Ramos (cell line): ENCODE measurements around the gene IFRD1.

Experiments used
- in situ Hi-C: fragments of 300-500 bp; cut with MboI; formaldehyde crosslinking; loops from one replicate; pipeline ENCODE4 v1.14.3; 2022; ENCODE audit warnings: low sequenced_read_pairs; ENCODE audit not compliant: unreplicated experiment

Gene IFRD1

DNA sequence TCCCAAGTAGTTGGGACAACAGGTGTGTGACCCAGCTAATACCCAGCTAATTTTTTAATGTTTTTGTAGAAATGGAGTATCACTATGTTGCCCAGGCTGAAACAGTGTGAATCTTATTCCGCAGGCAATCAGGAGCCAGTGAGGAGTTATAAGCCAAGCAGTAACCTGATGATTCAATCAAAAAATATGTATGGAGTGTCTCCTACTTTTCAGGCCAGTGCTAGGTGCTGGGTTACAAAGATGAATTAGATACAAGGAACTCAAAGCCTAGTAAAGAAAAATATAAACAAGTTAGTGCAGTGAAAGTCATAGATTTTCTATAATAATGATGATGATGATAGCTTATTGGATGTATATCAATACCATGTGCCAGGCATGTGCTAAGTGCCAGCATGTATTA, 13.2 kb upstream of the IFRD1 start:
- in situ Hi-C loops = no loop called here

DNA sequence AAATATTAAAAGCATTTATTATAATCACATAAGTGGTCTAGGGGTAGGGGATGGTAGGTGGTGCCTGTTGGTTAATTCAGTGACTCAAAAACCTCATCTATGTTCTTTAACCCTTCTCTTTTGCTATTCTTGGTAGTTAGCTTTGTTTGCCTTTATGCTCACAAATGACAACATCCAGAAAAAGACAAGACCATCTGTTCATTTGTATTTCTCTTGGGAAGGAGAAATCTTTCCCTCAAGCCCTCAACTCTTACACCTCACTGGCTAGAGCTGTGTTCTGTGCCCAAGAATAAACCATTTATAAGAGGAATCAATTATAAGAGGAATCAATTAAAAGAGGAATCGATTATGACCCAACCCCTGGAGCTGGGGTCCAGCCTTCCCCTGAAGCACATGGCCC, 10.8 kb upstream of the IFRD1 start:
- in situ Hi-C loops = no loop called here

DNA sequence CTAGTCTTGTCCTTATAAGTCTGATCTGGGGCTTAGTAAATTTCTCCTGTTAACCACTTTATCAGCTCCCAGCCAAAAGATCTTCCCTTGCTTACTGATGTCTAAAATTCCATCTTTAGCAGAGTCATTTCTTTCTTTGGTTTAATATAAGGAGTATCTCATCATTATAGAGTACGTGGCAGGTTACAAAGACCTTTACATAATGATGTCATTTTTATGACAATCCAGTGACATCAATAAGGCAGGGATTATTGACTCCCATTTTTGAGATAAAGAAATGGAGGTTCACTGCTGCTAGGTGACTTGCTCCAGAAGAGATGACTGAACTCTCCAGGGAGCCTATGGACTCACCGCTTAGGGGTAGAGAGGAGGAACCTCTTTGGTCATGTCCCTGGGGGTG, 8.1 kb upstream of the IFRD1 start:
- in situ Hi-C loops = no loop called here

DNA sequence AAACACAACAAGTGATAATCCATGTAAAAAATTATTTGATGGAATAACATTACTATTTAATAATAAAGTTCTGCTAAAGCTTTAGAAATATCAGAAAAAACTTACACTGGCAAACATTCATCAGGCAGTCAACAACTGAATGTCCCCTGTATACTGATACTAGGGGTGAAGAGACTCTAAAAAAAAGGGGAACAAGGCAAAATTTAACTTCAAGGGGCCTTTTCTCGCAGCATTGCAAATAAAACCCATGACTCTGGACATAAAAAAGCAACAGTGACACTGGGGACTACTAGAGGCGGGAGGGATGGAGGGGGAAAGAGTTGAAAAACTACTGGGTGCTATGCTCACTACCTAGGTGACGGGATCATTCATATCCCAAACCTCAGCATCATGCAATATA, 5.8 kb upstream of the IFRD1 start:
- in situ Hi-C loops = no loop called here

DNA sequence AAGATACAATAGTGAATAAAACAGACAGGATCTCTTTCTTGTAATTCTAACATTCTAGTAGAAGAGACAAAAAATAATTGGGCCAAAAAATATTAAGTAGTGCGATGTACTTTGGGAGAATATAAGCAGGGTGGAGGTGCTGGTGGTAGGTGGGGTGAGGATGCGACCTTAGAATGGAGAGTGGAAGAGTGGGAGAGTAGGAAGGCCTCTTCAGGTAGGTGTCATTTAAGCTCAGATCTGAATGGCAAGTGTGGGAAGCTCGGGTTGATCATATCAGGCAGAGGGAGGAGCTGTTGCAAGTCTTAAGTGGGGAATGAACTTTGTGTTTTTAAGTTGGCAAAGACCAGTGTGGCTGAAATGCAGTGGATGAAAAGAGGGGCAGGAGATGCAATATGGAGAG, 3.8 kb upstream of the IFRD1 start:
- in situ Hi-C loops = no loop called here

DNA sequence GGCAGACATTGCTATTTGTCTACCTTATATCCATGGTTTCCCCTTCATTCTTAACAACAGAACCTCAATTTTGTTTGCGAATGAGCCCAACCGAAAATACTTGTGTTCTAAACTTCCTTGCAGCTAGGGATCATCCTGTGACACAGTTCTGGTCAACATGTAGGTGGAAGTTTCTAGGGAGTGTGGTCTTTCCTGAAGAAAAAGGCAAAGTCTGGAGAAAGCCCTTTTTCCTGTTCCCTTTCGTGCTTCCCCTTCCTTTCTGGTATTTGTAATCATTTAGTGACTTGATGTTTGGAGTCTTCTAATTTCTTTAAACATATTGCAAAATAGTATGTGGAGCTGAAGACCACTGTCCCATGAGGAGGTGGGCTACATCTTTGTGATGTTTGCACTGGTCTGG, 2.9 kb upstream of the IFRD1 start:
- in situ Hi-C loops = no loop called here

DNA sequence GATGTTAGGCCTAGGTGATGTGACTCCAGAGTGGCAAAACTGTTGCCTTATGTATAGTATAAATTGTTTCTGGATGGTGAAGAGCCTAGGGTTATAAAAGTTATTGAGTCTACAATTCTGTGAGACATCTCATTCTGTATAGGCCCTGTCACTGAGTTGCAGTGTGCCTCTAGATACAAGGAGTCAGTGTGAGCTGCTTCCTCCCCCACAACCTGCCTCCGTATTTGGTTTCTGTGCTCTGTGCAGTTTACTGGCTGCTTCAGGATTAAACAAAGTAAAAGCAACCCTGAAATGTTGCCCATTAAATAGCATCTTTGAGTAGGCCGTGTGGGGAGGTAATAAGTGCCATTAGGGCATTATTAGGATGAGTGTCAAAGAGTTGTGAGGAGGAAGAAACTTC, 1.9 kb upstream of the IFRD1 start:
- in situ Hi-C loops = no loop called here

DNA sequence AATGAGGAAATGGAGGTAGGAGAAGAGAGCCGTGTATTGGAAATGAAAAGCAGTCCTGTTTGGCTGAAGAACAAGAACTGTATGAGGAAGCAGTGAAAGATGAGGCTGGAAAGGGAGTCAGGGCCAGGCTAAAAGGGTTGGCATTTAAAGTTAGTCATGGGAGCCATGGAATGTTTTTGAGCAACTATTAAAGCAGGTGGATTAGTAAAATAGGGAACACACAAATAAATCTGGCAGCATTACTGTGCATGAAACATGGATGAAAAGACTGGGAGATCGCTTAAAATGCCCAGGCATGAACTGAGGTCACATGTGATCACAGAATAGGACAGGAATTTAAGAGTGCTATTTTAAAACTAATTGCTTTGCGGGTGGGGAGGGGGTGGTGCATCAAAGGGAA, 1.4 kb upstream of the IFRD1 start:
- in situ Hi-C loops = no loop called here

DNA sequence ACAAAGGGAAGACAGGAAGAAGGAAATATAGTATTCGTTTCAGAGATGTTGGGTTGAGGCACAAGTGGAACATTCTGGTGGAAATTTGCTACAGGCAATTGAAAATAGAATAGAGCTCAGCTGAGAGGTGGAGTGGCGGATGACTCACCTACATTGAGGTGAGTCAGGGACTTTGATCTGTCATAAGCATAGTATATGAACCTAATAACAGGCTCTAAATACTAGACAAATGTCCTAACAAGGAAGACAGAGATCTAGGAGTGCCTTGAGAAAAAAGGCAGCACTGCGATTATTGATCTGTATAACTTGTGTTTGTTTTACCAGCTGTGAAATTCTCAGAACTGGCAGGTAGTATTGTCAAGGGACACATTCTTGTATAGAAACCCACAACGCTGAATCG, 907 bp upstream of the IFRD1 start:
- in situ Hi-C loops = no loop called here

DNA sequence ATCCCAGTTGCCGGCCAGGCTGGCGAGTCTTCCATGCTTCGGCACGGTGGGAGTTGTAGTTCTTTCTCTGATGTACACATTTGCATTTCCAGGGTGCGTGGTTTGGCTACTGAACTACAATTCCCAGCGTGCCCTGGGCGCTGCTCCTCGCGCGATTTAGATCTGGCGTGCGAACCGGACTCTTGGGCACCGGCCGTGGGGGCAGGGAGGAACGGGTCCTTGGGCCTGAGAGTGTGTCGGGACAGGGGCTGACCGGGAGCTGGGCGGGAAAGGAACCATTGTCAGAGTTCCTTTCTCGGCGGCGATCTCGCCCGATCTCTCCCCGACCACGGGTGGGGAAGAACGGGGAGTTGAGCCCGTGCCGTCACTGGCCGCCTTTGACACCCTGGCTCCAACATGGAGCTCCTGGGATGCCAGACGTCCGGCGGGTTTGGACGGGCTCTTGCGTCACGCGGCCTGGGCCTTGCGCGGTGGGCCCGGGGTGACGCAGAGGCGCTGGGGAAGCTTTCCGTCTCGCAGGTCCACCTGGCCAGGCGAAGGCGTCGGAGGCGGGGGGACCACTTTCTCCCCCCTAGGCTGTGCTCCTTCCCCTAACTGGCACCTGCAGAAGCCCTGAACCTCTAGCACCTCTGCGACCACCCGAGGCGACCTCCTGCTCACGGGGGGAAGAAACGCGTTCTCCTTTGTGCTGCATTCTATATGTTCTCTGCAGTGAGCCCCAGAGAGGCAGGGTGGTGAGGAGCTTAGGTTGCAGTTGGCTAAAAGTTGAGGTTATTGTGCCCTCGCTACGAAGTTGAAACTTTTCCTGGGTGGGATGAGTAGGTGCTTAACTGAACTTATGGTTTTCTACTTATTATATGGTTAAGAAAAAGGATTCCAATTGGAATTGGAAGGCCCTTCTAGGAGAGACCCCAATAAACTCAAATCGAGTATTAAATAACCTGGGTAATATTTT, 824 bp downstream of the IFRD1 start:
- in situ Hi-C loops = loop anchor here (10.0 kb wide), 1 partner anchor 246 kb away; the partner anchor contains the start of genes DOCK4 and ZNF277

DNA sequence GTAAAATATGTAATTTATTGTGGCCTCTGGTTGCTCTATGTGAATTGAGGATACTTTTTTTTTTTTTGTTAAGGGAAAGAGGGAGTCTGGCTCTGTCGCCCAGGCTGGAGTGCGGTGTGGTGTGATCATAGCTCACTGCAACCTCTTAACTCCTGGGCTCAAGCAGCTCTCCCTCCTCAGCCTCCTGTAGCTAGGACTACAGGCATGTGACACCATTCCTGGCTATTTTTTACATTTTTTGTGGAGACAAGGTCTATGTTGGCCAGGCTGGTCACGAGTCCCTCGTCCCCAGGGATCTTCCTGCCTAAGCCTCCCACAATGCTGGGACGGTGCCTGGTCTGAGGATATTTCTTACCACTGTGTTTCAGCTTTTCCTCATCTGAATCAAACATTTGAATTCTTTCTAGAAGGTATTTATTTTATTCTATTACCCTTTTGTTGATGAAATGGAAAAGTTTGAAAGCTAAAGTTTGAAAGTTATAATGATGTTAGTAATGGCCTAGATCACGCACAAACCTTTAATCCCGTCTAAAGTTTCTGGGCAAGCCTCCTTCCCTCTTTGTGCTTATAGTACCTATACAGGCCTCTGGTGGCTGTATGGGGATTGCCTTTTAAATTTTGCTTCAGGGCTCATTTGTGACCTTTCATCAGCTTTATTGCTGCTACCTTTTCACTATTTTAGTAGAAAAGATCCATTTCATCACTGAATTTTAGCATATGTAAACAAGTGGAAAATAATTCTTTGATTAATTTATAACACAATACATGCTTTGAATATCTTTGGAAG, 2.0 kb downstream of the IFRD1 start:
- in situ Hi-C loops = loop anchor here (10.0 kb wide), 1 partner anchor 247 kb away; the partner anchor contains the start of genes DOCK4 and ZNF277

DNA sequence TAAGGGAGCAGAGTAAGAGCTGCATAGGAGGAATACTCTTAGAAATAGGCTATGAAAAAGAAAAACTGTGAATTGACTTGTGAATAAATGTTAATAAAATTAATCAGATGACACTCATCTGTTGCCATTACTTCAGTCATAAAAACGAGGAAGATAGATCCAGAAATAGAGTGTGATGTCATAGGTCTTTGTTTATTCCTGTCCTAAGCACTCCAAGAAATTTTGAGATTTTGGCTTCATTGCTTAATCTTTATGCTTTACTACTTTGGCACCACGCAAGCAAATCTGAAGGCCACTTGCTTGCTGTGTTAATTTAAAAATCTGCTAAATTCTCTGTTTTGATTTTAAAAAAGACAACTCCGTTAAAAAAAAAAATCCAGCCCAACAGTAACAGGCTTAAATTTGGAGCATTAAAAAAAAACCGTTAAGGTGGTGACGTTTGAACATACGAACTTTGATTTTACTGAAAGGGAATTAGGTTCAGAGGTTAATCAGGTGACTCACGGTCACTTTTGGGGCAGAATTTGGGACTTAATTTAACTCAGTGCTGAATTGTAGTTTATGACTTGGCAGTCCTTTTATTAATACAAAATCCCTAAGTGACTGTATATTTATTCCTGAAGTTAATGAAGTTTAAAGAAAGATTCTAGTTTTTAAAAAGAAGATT, 3.4 kb downstream of the IFRD1 start:
- in situ Hi-C loops = loop anchor here (10.0 kb wide), 1 partner anchor 249 kb away; the partner anchor contains the start of genes DOCK4 and ZNF277

DNA sequence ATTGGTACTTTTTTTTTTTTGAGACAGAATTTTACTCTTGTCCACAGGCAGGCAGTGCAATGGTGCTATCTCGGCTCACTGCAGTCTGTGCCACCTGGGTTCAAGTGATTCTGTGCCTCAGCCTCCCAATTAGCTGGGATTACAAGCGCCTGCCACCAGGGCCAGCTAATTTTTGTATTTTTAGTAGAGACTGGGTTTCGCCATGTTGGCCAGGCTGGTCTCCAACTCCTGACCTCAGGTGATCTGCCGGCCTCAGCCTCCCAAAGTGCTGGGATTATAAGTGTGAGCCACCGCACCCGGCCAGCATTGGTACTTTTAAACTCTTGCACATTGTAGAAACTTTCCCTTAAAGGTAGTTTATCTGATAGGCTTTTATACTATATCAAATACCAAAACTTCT, 3.9 kb downstream of the IFRD1 start:
- in situ Hi-C loops = loop anchor here (10.0 kb wide), 1 partner anchor 249 kb away; the partner anchor contains the start of genes DOCK4 and ZNF277

DNA sequence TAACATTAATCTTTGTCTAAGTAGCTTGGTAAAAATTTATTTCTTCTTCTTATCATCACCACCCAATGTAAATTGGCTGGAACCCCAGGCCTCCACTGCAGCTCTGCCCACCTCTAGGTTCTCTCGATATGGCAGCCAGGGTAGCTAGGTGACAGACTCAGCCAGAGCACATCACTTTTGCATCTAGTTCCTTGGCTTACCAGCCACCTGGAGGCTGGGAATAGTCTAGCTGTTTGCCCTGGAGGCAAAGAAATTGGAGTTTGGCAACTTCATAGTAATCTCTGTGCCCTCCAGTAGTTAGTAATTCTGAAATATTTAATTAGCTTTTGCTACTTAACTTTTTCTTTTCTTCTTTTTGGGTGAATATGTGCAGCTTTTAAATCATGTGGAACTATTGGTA, 9.4 kb downstream of the IFRD1 start:
- in situ Hi-C loops = loop anchor here (10.0 kb wide), 1 partner anchor 255 kb away; the partner anchor contains the start of genes DOCK4 and ZNF277

DNA sequence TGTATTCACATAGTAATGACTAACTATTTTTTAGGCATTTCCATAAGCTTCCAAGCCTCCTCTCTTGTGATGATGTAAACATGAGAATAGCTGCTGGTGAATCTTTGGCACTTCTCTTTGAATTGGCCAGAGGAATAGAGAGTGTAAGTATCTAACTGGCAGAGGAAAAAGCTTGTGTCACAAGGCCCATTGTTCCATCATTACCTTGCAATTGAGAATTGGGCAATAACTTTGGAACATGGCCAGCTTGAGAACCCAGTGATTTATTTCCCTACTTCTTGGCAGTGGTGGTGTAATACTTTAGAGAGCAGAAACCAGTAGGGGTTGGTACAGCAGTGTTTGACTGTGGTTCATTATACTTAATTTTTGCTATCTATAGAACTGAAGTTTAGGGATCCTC, 12.0 kb downstream of the IFRD1 start:
- in situ Hi-C loops = no loop called here

DNA sequence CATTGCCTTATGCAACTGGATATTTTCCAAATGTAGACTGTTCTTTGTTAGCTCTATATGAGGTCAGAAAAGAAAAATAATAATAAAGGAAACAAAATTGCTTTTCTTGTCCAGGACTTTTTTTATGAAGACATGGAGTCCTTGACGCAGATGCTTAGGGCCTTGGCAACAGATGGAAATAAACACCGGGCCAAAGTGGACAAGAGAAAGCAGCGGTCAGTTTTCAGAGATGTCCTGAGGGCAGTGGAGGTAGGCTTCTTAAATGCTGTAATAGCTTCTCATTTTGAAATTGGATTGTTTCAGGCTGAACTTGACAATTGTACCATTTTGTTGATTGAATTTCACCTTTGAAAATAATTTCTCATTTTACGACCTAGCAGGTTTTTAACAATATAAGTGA, 17.6 kb downstream of the IFRD1 start:
- in situ Hi-C loops = no loop called here

DNA sequence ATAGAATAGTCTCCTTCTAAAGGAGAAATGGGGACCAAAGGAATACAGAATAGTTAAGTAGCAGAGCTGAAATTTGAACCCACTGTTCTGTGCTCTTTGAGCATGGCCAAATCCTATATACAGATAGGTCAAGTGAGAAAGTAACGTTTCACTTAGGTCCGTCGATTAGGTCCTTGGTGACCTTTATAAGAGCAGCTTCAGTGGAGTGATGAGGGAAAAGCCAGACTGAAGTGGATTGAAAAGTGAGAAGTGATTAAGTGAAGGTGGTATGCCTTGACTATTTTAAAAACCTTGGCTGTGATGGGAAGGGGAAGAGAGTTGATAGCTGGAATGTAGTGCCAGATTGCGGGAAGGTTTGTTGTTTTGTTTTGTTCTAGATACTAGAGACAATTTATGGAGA, 19.9 kb downstream of the IFRD1 start:
- in situ Hi-C loops = no loop called here

DNA sequence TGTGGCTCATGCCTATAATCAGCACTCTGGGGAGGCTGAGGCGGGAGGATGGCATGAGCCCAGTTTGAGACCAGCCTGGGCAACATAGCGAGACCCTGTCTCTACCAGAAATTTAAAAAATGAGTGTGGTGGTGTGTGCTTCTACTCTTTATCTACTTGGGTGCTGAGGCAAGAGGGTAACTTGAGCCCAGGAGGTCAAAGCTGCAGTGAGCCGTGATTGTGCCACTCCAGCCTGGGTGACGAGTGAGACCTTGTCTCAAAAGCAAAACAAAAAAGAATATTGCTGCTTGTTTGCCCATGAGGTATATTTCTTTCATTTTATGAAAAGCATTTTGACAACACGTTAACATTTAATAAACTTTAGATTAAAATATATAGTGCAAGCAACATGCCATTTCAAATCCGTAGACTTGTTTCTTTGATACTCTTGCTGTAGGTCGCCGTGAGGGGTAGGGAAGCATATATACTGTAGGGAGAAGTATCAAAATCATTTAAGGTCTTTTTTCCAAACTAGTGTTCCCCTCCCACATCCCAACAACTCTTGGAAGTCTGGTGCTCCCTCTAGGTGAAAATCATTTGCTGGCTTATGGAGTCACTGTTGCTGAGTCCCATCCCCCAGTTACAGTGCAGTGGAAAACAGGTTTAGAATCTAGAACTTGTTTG, 26.3 kb downstream of the IFRD1 start:
- in situ Hi-C loops = no loop called here

DNA sequence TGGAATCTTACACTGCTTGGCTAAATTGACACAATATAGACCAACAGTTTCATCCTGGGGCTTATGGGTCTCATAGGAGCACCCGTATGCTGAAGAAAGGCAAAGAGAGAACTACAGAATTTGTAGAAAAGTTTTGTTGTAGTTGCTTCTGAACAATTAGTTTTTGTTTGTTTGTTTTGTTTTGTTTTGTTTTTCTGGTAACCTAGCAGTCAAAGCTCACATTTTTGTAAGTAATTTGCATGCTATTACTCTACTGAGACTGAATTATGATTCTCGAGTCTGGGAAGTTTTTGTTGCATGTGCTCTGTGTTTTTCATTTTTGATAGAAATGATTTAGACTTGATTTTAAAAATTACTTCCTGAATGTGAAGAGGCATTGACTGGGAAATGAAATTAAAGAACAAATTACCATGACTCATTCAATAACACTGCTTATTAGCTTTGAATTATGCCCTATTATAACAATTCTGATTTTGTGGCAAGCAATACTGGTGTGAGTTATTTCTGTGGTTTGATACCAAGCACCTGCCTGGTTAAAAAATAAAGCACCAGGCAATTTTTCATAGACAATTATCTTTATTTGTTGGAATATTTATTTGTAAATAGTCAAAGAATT, 31.0 kb downstream of the IFRD1 start:
- in situ Hi-C loops = no loop called here
